Calu3 (cell line): ENCODE measurements around the gene EPAS1. TPM values are rescaled to one million over a fixed set of nuclear protein-coding genes. Genes with fewer than 3 reads are reported as not detected.

Source experiments
- BruUV-seq: library from RNA; stranded (reverse); fragments of 400-500 nt; replicated peaks from 2 replicates; lab custom pipeline; 2021; lab: Mats Ljungman, UMichigan
- CTCF ChIA-PET: fragments of 300-600 bp; sonication (Branson Sonifier 250); formaldehyde crosslinking; loops from one replicate; lab custom pipeline; 2022; ENCODE audit warnings: antibody characterized with exemption; lab: Charles Lee
- DNase-seq: peaks from one replicate; pipeline ENCODE4 v3.0.0; 2022
- H3K27ac Mint-ChIP-seq: one replicate; pipeline ENCODE4 v1.8.0; 2022; ENCODE audit warnings: mixed read lengths; ENCODE audit not compliant: unreplicated experiment
- H3K27me3 Mint-ChIP-seq: one replicate; pipeline ENCODE4 v1.8.0; 2022; ENCODE audit warnings: mixed read lengths; ENCODE audit not compliant: unreplicated experiment
- H3K36me3 Mint-ChIP-seq: one replicate; pipeline ENCODE4 v1.8.0; 2022; ENCODE audit warnings: mild to moderate bottlenecking, moderate library complexity, mixed read lengths; ENCODE audit not compliant: insufficient read depth, unreplicated experiment
- H3K4me1 Mint-ChIP-seq: one replicate; pipeline ENCODE4 v1.8.0; 2022; ENCODE audit warnings: mild to moderate bottlenecking, low read depth, mixed read lengths; ENCODE audit not compliant: unreplicated experiment
- H3K4me3 Mint-ChIP-seq: one replicate; pipeline ENCODE4 v1.8.0; 2022; ENCODE audit warnings: mild to moderate bottlenecking, low read depth, moderate library complexity, mixed read lengths; ENCODE audit not compliant: unreplicated experiment
- H3K9me3 Mint-ChIP-seq: one replicate; pipeline ENCODE4 v1.8.0; 2022; ENCODE audit warnings: low read depth, mixed read lengths; ENCODE audit not compliant: unreplicated experiment
- CTCF ChIP-seq: fragments of 200-600 bp; IDR thresholded peaks from one replicate; pipeline ENCODE4 v1.8.0; 2022; ENCODE audit warnings: antibody characterized with exemption; ENCODE audit not compliant: unreplicated experiment
- intact Hi-C: fragments of 100-400 bp; cut with micrococcal nuclease; formaldehyde crosslinking; loops from one replicate; pipeline ENCODE4 v1.10.0; 2022; ENCODE audit not compliant: unreplicated experiment
- total RNA-seq: library from RNA; stranded (reverse); gene quantifications from 2 replicates; pipeline ENCODE4 v1.2.3, GENCODE V29; 2022

EPAS1 gene
- total RNA-seq, 1 experiment from 2014 or later, result 18.5 TPM

DNA sequence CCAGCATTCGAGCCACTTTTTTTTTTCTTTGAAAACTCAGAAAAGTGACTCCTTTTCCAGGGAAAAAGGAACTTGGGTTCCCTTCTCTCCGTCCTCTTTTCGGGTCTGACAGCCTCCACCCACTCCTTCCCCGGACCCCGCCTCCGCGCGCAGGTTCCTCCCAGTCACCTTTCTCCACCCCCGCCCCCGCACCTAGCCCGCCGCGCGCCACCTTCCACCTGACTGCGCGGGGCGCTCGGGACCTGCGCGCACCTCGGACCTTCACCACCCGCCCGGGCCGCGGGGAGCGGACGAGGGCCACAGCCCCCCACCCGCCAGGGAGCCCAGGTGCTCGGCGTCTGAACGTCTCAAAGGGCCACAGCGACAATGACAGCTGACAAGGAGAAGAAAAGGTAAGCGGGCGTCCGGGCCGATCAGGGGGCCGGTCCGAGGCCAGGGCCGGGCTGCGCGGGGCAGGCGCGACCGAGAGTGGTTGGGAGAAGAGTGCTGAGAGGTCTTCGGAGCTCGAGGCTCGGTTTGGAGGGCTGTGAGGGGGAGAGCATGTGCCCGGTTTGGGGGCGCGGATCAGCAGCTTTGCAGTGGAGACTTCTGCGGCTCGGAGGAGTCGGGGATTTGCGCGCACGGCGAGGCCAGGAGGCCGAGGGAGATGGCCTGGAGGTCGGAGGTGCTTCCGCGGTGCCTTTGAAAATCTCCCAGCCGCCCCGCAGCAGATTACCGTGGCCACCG lies 502 bp downstream of the EPAS1 start:
- H3K4me1 Mint-ChIP-seq, result peaks cover 23% of the 10 kb centered on the region
- H3K9me3 Mint-ChIP-seq, result no peaks in the 10 kb centered on the region
- TF ChIP-seq CTCF, result no peak
- no peaks in the 10 kb centered on the region for H3K27me3 Mint-ChIP-seq
- intact Hi-C loops, result loop anchor here (2.0 to 5.0 kb wide), 3 partner anchors 67 to 235 kb away; no protein-coding TSS in a partner anchor
- CTCF ChIA-PET, result interaction anchor here (0.7 to 1.7 kb wide), 3 partner anchors 17 to 68 kb away, joined by 3 to 7 read pairs (median 4); no protein-coding TSS in a partner anchor
- H3K4me3 Mint-ChIP-seq, result peak overlapping the region; percentile 95
- peak; percentile 81 for DNase-seq
- TSS peak; percentile 24 for BruUV-seq
- peaks cover 29% of the 10 kb centered on the region for H3K36me3 Mint-ChIP-seq
- H3K27ac Mint-ChIP-seq, result peak overlapping the region; percentile 11

DNA sequence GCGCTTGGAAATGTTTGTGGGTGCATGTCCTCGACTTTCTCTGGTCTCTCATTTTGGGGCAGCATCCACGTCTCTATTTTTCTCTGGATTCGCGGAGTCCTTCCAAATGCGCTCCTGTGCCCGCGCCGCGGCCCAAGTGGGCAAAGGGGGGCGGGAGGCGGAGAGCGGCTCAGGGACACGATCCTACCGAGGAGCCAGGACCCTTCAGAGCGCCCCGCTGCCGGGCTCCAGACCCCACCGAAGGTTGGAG lies 990 bp downstream of the EPAS1 start:
- intact Hi-C loops, result loop anchor here (2.0 to 5.0 kb wide), 3 partner anchors 67 to 236 kb away; no protein-coding TSS in a partner anchor
- Mint-ChIP-seq H3K4me1 (peaks cover 27% of the 10 kb centered on the region), H3K4me3 (peak overlapping the region; percentile 95), H3K36me3 (peaks cover 29% of the 10 kb centered on the region), H3K9me3 (no peaks in the 10 kb centered on the region), H3K27ac (peak overlapping the region; percentile 11), H3K27me3 (no peaks in the 10 kb centered on the region)
- no TSS peak for BruUV-seq
- no peak for TF ChIP-seq CTCF
- CTCF ChIA-PET, result interaction anchor here (1.3 kb wide), 1 partner anchor 37 kb away, joined by 3 read pairs; no protein-coding TSS in a partner anchor
- no peak for DNase-seq

GRCh38 chr2:46298522-46299353 lies 1.5 kb downstream of the EPAS1 start:
- H3K4me1 Mint-ChIP-seq, result peaks cover 33% of the 10 kb centered on the region
- intact Hi-C loops, result loop anchor here (2.0 to 5.0 kb wide), 3 partner anchors 66 to 236 kb away; no protein-coding TSS in a partner anchor
- H3K36me3 Mint-ChIP-seq, result peaks cover 29% of the 10 kb centered on the region
- no peaks in the 10 kb centered on the region for H3K27me3 Mint-ChIP-seq
- peak; percentile 48 for DNase-seq
- peak overlapping the region; percentile 63 for H3K27ac Mint-ChIP-seq
- no peak for TF ChIP-seq CTCF
- no peaks in the 10 kb centered on the region for H3K9me3 Mint-ChIP-seq
- CTCF ChIA-PET, result interaction anchor here (0.7 to 1.6 kb wide), 2 partner anchors 40 to 236 kb away, joined by 3 read pairs; no protein-coding TSS in a partner anchor
- H3K4me3 Mint-ChIP-seq, result peak overlapping the region; percentile 95
- BruUV-seq, result no TSS peak
